Neural progenitor cell (in vitro differentiated cells): ENCODE data around the gene TCERG1L. TPM values are rescaled to one million over a fixed set of nuclear protein-coding genes. Genes with fewer than 3 reads are reported as not detected.
A peak's percentile ranks its signal among the peaks of the same experiment; 100 is the strongest.
"Not testable (repeated sequence)": the region's sequence is repeated elsewhere in the genome, so short reads cannot be mapped to it uniquely, and the experiment has no call there.

Experiments
- DNase-seq: peaks from one replicate; pipeline ENCODE4 v3.0.0-alpha.2; 2016; ENCODE audit warnings: low spot score
- H2AFZ ChIP-seq: fragments of 200-600 bp; sonication (generic); replicated peaks from 2 replicates; pipeline ENCODE4 v1.6.1; 2016; ENCODE audit warnings: antibody characterized with exemption
- H3F3A ChIP-seq: fragments of 200-600 bp; sonication (generic); 2 replicates; pipeline ENCODE4 v1.6.1; 2016; ENCODE audit warnings: antibody characterized with exemption, low read depth
- H3K27ac ChIP-seq: fragments of 200-600 bp; sonication (generic); 2 replicates; pipeline ENCODE4 v1.5.1; 2016; ENCODE audit warnings: mild to moderate bottlenecking
- H3K27me3 ChIP-seq: fragments of 200-600 bp; sonication (generic); 2 replicates; pipeline ENCODE4 v1.6.1; 2016; ENCODE audit warnings: mild to moderate bottlenecking, moderate library complexity
- H3K36me3 ChIP-seq: fragments of 200-600 bp; sonication (generic); 2 replicates; pipeline ENCODE4 v1.5.1; 2016
- H3K4me1 ChIP-seq: fragments of 200-600 bp; sonication (generic); 2 replicates; pipeline ENCODE4 v1.6.1; 2016; ENCODE audit warnings: mixed run types
- H3K4me2 ChIP-seq: fragments of 200-600 bp; sonication (generic); 2 replicates; pipeline ENCODE4 v1.6.1; 2016
- H3K4me3 ChIP-seq: fragments of 200-600 bp; sonication (generic); 2 replicates; pipeline ENCODE4 v1.5.1; 2016
- H3K79me2 ChIP-seq: fragments of 200-600 bp; sonication (generic); 2 replicates; pipeline ENCODE4 v1.6.1; 2016; ENCODE audit warnings: low read depth
- H3K9ac ChIP-seq: fragments of 200-600 bp; sonication (generic); 2 replicates; pipeline ENCODE4 v1.6.1; 2016
- H3K9me3 ChIP-seq: fragments of 200-600 bp; sonication (generic); 2 replicates; pipeline ENCODE4 v1.5.1; 2016; ENCODE audit warnings: low read depth
- H4K20me1 ChIP-seq: fragments of 200-600 bp; sonication (generic); 2 replicates; pipeline ENCODE4 v1.6.1; 2016; ENCODE audit warnings: low read depth
- H3K27ac Mint-ChIP-seq: 3 replicates; pipeline ENCODE4 v1.8.0; 2021; ENCODE audit warnings: mixed read lengths
- H3K27me3 Mint-ChIP-seq: 2 replicates; pipeline ENCODE4 v1.8.0; 2022; ENCODE audit warnings: low read depth, mild to moderate bottlenecking, inconsistent platforms, moderate library complexity, mixed read lengths; ENCODE audit not compliant: insufficient read depth
- H3K36me3 Mint-ChIP-seq: 3 replicates; pipeline ENCODE4 v1.8.0; 2021; ENCODE audit warnings: mixed read lengths
- H3K4me1 Mint-ChIP-seq: 3 replicates; pipeline ENCODE4 v1.8.0; 2021; ENCODE audit warnings: mixed read lengths
- H3K4me3 Mint-ChIP-seq: 3 replicates; pipeline ENCODE4 v1.8.0; 2021; ENCODE audit warnings: mild to moderate bottlenecking, moderate library complexity, mixed read lengths
- H3K9me3 Mint-ChIP-seq: 3 replicates; pipeline ENCODE4 v1.8.0; 2020; ENCODE audit warnings: mixed read lengths
- CTCF ChIP-seq: fragments of 200-600 bp; sonication (generic); IDR thresholded peaks from 2 replicates; pipeline ENCODE4 v1.5.1; 2017; ENCODE audit warnings: antibody characterized with exemption, mild to moderate bottlenecking
- EZH2 ChIP-seq: fragments of 200-600 bp; sonication (generic); IDR thresholded peaks from 2 replicates; pipeline ENCODE4 v1.6.1; 2017; ENCODE audit warnings: antibody characterized with exemption, mild to moderate bottlenecking, moderate library complexity
- EZH2phosphoT487 ChIP-seq: fragments of 200-600 bp; sonication (generic); IDR thresholded peaks from 2 replicates; pipeline ENCODE4 v1.6.1; 2017; ENCODE audit warnings: antibody characterized with exemption
- total RNA-seq: library from RNA; depleted of rRNA; stranded (reverse); fragments of >200 nt; gene quantifications from 2 replicates; pipeline ENCODE4 v1.2.3, GENCODE V29; 2015; ENCODE audit warnings: low replicate concordance

TCERG1L gene
- total RNA-seq, 1 donor from 2014 or later = 1.8 TPM

GRCh38 chr10:131237991-131238651, 73.4 kb downstream of the TCERG1L start:
- Mint-ChIP-seq H3K27me3 (peaks cover 11% of the 10 kb centered on the region), H3K4me3 (no peak overlapping the region), H3K27ac (no peak overlapping the region), H3K36me3 (no peaks in the 10 kb centered on the region), H3K4me1 (peaks cover 7% of the 10 kb centered on the region), H3K9me3 (peaks cover 7% of the 10 kb centered on the region)
- Histone ChIP-seq H3K4me2 (no peak overlapping the region), H3K4me1 (no peaks in the 10 kb centered on the region), H3K27me3 (no peaks in the 10 kb centered on the region), H3F3A (no peaks in the 10 kb centered on the region), H3K36me3 (no peaks in the 10 kb centered on the region), H3K9ac (no peak overlapping the region), H3K9me3 (no peaks in the 10 kb centered on the region), H3K79me2 (no peaks in the 10 kb centered on the region), H4K20me1 (no peaks in the 10 kb centered on the region), H3K4me3 (no peak overlapping the region), H3K27ac (no peak overlapping the region), H2AFZ (no peak overlapping the region)
- no peak for DNase-seq
- TF ChIP-seq EZH2phosphoT487 (no peak), CTCF (no peak), EZH2 (no peak)

- not testable (repeated sequence) for H3K9me3 Mint-ChIP-seq, H3K27me3 ChIP-seq, H3K36me3 ChIP-seq, H3K4me3 ChIP-seq, H3K9me3 ChIP-seq, H4K20me1 ChIP-seq, H2AFZ ChIP-seq, H3K4me1 ChIP-seq, H3F3A ChIP-seq, DNase-seq, H3K27me3 Mint-ChIP-seq, H3K36me3 Mint-ChIP-seq, H3K9ac ChIP-seq, H3K4me2 ChIP-seq, H3K4me3 Mint-ChIP-seq, H3K27ac ChIP-seq, H3K79me2 ChIP-seq, H3K27ac Mint-ChIP-seq
- peaks cover 22% of the 10 kb centered on the region for H3K4me1 Mint-ChIP-seq
These were observed 76.9 kb downstream of the TCERG1L start for GRCh38 chr10:131234606-131235005.

GRCh38 chr10:131233611-131234258, 77.8 kb downstream of the TCERG1L start:
- no peak overlapping the region for H3K4me2 ChIP-seq
- no peak for DNase-seq
- H3K27ac Mint-ChIP-seq = peak overlapping the region; percentile 50
- H3F3A ChIP-seq = no peaks in the 10 kb centered on the region
- no peaks in the 10 kb centered on the region for H4K20me1 ChIP-seq
- peaks cover 22% of the 10 kb centered on the region for H3K4me1 Mint-ChIP-seq
- no peak overlapping the region for H3K4me3 ChIP-seq
- TF ChIP-seq EZH2 (no peak), EZH2phosphoT487 (no peak), CTCF (no peak)
- H3K27ac ChIP-seq = no peak overlapping the region
- peaks cover 9% of the 10 kb centered on the region for H3K27me3 Mint-ChIP-seq
- no peak overlapping the region for H2AFZ ChIP-seq
- no peaks in the 10 kb centered on the region for H3K36me3 Mint-ChIP-seq
- H3K9ac ChIP-seq = no peak overlapping the region
- no peaks in the 10 kb centered on the region for H3K79me2 ChIP-seq
- no peaks in the 10 kb centered on the region for H3K9me3 ChIP-seq
- peaks cover 8% of the 10 kb centered on the region for H3K4me1 ChIP-seq
- no peaks in the 10 kb centered on the region for H3K36me3 ChIP-seq
- H3K4me3 Mint-ChIP-seq = no peak overlapping the region
- no peaks in the 10 kb centered on the region for H3K27me3 ChIP-seq
- H3K9me3 Mint-ChIP-seq = peaks cover 10% of the 10 kb centered on the region

GRCh38 chr10:131231965-131232541, 79.5 kb downstream of the TCERG1L start:
- H3K36me3 ChIP-seq = no peaks in the 10 kb centered on the region
- H3K9me3 Mint-ChIP-seq = peaks cover 10% of the 10 kb centered on the region
- no peak for DNase-seq

More at GRCh38 chr10:131231965-131232541, 79.5 kb downstream of the TCERG1L start:
- TF ChIP-seq EZH2phosphoT487 = no peak
- no peak for TF ChIP-seq CTCF
- no peaks in the 10 kb centered on the region for H3K27me3 ChIP-seq
- H3K36me3 Mint-ChIP-seq = no peaks in the 10 kb centered on the region
- peaks cover 9% of the 10 kb centered on the region for H3K27me3 Mint-ChIP-seq
- no peak overlapping the region for H3K4me3 ChIP-seq
- no peak overlapping the region for H3K4me3 Mint-ChIP-seq
- peaks cover 22% of the 10 kb centered on the region for H3K4me1 Mint-ChIP-seq
- H3K9ac ChIP-seq = no peak overlapping the region
- H3F3A ChIP-seq = no peaks in the 10 kb centered on the region
- H4K20me1 ChIP-seq = no peaks in the 10 kb centered on the region
- H3K4me1 ChIP-seq = peaks cover 8% of the 10 kb centered on the region
- H3K9me3 ChIP-seq = no peaks in the 10 kb centered on the region
- H2AFZ ChIP-seq = no peak overlapping the region
- H3K4me2 ChIP-seq = no peak overlapping the region
- no peak overlapping the region for H3K27ac ChIP-seq
- no peak overlapping the region for H3K27ac Mint-ChIP-seq
- no peaks in the 10 kb centered on the region for H3K79me2 ChIP-seq
